K562 (cell line): ENCODE data around the gene TMEM147. TPM values are rescaled to one million over a fixed set of nuclear protein-coding genes. Genes with fewer than 3 reads are reported as not detected.

Source experiments
- ATAC-seq: fragments of 200-7000 bp; cut with Tn5 transposase; 3 replicates; pipeline ENCODE4 v1.9.1; 2020; ENCODE audit warnings: moderate library complexity
- BruUV-seq: library from RNA; stranded (reverse); fragments of 400-500 nt; replicated peaks from 2 replicates; lab custom pipeline; 2021; lab: Mats Ljungman, UMichigan
- CTCF ChIA-PET: fragments of 300-600 bp; formaldehyde crosslinking; extraction: SDS; loops from one replicate; lab custom pipeline; 2021; ENCODE audit warnings: low intra/inter-chr PET ratio; lab: Yijun Ruan, JAX
- POLR2A ChIA-PET: fragments of 300-600, 350-650 bp; sonication (Branson Sonifier 250); formaldehyde crosslinking; extraction: SDS; loops from one replicate; lab custom pipeline; 2021; ENCODE audit warnings: antibody characterized with exemption, inconsistent platforms; lab: Yijun Ruan, JAX
- DNase-seq, 4 experiments: peaks; one replicate each; pipeline versions ENCODE4 v3.0.0 to v3.0.0-alpha.2; 2011 to 2018; ENCODE audit warnings: low spot score in 3 of 4, mixed read lengths in 3 of 4; ENCODE audit errors: extremely low read depth in 1 of 4
- FAIRE-seq: peaks from 2 replicates; lab custom pipeline; 2011; peaks lifted over from hg19 to GRCh38; lab: Jason Lieb, UNC
- H2AFZ ChIP-seq: 2 replicates; pipeline ENCODE4 v1.6.0; 2011; ENCODE audit warnings: low read depth, low read length, control low read depth, inconsistent platforms
- H3K27ac ChIP-seq: fragments of 200-600 bp; 3 replicates; pipeline ENCODE4 v1.8.0; 2011; ENCODE audit warnings: low read depth, mild to moderate bottlenecking, control low read depth, inconsistent platforms, low read length, moderate library complexity, mixed read lengths; ENCODE audit errors: extremely low read depth
- H3K27me3 ChIP-seq, 2 experiments: fragments of 300-600 bp in 1 of 2; 2 replicates in 1 of 2; 3 replicates in 1 of 2; pipeline versions ENCODE4 v1.6.0 to v1.8.0; 2011; ENCODE audit warnings: inconsistent platforms in 2 of 2, low read length in 2 of 2, mild to moderate bottlenecking in 1 of 2, mixed read lengths in 1 of 2, moderate library complexity in 1 of 2; ENCODE audit not compliant: control insufficient read depth in 2 of 2, insufficient read depth in 2 of 2
- H3K36me3 ChIP-seq: fragments of 300-600 bp; 3 replicates; pipeline ENCODE4 v1.8.0; 2011; ENCODE audit warnings: mild to moderate bottlenecking, low read length, inconsistent platforms; ENCODE audit not compliant: control insufficient read depth, insufficient read depth
- H3K4me1 ChIP-seq, 2 experiments: fragments of 200-600 bp in 1 of 2; replicated peaks in 1 of 2; 2 replicates in 1 of 2; 3 replicates in 1 of 2; pipeline versions ENCODE4 v1.5.1 to v1.8.0; 2011; ENCODE audit warnings: inconsistent platforms in 2 of 2, low read length in 2 of 2, mild to moderate bottlenecking in 1 of 2, mixed read lengths in 1 of 2, moderate library complexity in 1 of 2; ENCODE audit not compliant: control insufficient read depth in 2 of 2, insufficient read depth in 2 of 2
- H3K4me2 ChIP-seq: 2 replicates; pipeline ENCODE4 v1.6.1; 2011; ENCODE audit warnings: low read length, control low read depth, inconsistent platforms, mixed read lengths; ENCODE audit not compliant: insufficient read depth
- H3K4me3 ChIP-seq: fragments of 200-600 bp; sonication (generic), shearing (Covaris generic); 2 replicates; pipeline ENCODE4 v1.5.1; 2016; ENCODE audit warnings: control low read depth, inconsistent platforms
- H3K79me2 ChIP-seq: fragments of 200-600 bp; 3 replicates; pipeline ENCODE4 v1.8.0; 2011; ENCODE audit warnings: low read length, inconsistent platforms; ENCODE audit not compliant: control insufficient read depth, insufficient read depth
- H3K9ac ChIP-seq, 2 experiments: 2 replicates each; pipeline versions ENCODE4 v1.6.0 to v1.6.1; 2011; ENCODE audit warnings: low read depth in 2 of 2, low read length in 2 of 2, control low read depth in 1 of 2, inconsistent platforms in 1 of 2, mild to moderate bottlenecking in 1 of 2, mixed read lengths in 1 of 2; ENCODE audit not compliant: insufficient read depth in 1 of 2
- H3K9me1 ChIP-seq: one replicate; pipeline ENCODE4 v1.6.0; 2011; ENCODE audit warnings: inconsistent platforms, mild to moderate bottlenecking, low read length, moderate library complexity; ENCODE audit not compliant: control insufficient read depth, insufficient read depth
- H3K9me3 ChIP-seq: replicated peaks from 2 replicates; pipeline ENCODE4 v1.5.1; 2011; ENCODE audit warnings: low read depth, low read length, inconsistent platforms; ENCODE audit not compliant: control insufficient read depth, insufficient read depth
- H4K20me1 ChIP-seq: replicated peaks from 2 replicates; pipeline ENCODE4 v1.6.1; 2011; ENCODE audit warnings: low read length, inconsistent platforms, mixed read lengths; ENCODE audit not compliant: control insufficient read depth, insufficient read depth
- PYGO2 ChIP-seq: fragments of 450-650 bp; IDR thresholded peaks from 2 replicates; pipeline ENCODE4 v1.6.1; 2016; ENCODE audit warnings: mild to moderate bottlenecking, missing genetic modification characterization, moderate library complexity, missing compliant biosample characterization
- RBM25 ChIP-seq: fragments of 200-400 bp; formaldehyde crosslinking; IDR thresholded peaks from 2 replicates; pipeline ENCODE4 v1.6.1; 2018; ENCODE audit warnings: low read length, low read depth, moderate library complexity; ENCODE audit not compliant: severe bottlenecking
- ZNF79 ChIP-seq: fragments of 250-450 bp; sonication (Bioruptor Pico); IDR thresholded peaks from 2 replicates; pipeline ENCODE4 v1.4.0; 2020; ENCODE audit warnings: low read depth, mild to moderate bottlenecking, moderate library complexity
- WGBS: fragments of 100-300 bp; shearing (Covaris generic); methylation state at CpG from one replicate; pipeline ENCODE4 v1.1.6; 2016; ENCODE audit warnings: low coverage, mixed read lengths; ENCODE audit not compliant: insufficient coverage; ENCODE audit errors: missing lambda C conversion rate; 5-methylcytosine and 5-hydroxymethylcytosine counted together
- in situ Hi-C: fragments of 300-500 bp; cut with MboI; formaldehyde crosslinking; loops from 4 replicates; pipeline ENCODE4 v1.15.0; 2018; ENCODE audit warnings: inconsistent platforms, mixed read lengths
- intact Hi-C: fragments of 100-400 bp; cut with micrococcal nuclease; formaldehyde crosslinking; loops from 2 replicates; pipeline ENCODE4 v1.14.2; 2022
- polyA plus RNA-seq, 8 experiments: library from polyadenylated mRNA; depleted of rRNA in 4 of 8; stranded (reverse) in 5 of 8; unstranded in 3 of 8; fragments of >200 nt; fragmentation: Nextera tagmentation in 2 of 8; fragmentation: Illumina TruSeq in 1 of 8; extraction: Ambion mirVana in 2 of 8; extraction: Trizol in 1 of 8; gene quantifications; 2 replicates each; pipeline versions ENCODE4 v1.2.1 to v1.2.3, GENCODE V29; 2011 to 2014; ENCODE audit warnings: inconsistent platforms in 1 of 8, missing spikeins in 1 of 8
- total RNA-seq, 7 experiments: library from RNA; depleted of rRNA in 6 of 7; stranded (reverse); fragments of >200 nt in 6 of 7; fragmentation: Illumina TruSeq in 2 of 7; extraction: Trizol in 2 of 7; gene quantifications; 2 replicates each; pipeline versions ENCODE4 v1.2.1 to v1.2.3, GENCODE V29; 2011 to 2021; ENCODE audit warnings: low replicate concordance in 1 of 7

Gene TMEM147
- total and polyA plus RNA-seq, 9 of the 15 experiments (the other 6 are each of a cell fraction or from before 2014, with no cell fraction given), result 73.8 to 194 (median 142) TPM

GRCh38 chr19:35543280-35544109 is 1.9 kb upstream of the TMEM147 start:
- ATAC-seq (no peak), DNase-seq (no peak), FAIRE-seq (no peak)
- peak overlapping the region; percentile 96 for H3K4me3 ChIP-seq
- no peak overlapping the region for H2AFZ ChIP-seq
- peak; percentile 81 for TF ChIP-seq RBM25
- TF ChIP-seq PYGO2 (tag), result no peak
- no peak for TF ChIP-seq ZNF79 (CRISPR knock-in tag)
- ChIA-PET CTCF (no interaction called here), POLR2A (interaction anchor here (0.6 to 0.7 kb wide), 2 partner anchors 95 to 378 kb away, joined by 3 read pairs; no protein-coding TSS in a partner anchor)
- H3K4me2 ChIP-seq, result peak overlapping the region; percentile 100
- H3K9ac ChIP-seq, result peak overlapping the region in 1 of 2 experiments; percentile 78; a peak in 2 of 4 replicates
- peaks cover 48% of the 10 kb centered on the region; the same call in 2 of the 3 replicates for H3K36me3 ChIP-seq
- in situ Hi-C loops, result no loop called here
- WGBS, result 93% methylated on average over 7 of the region's 15 CpGs
- H3K27me3 ChIP-seq, result no peaks in the 10 kb centered on the region
- H3K4me1 ChIP-seq, result peaks cover 16 to 33% of the 10 kb centered on the region in 2 experiments; a peak in 4 of 5 replicates
- intact Hi-C loops, result no loop called here
- peaks cover 36% of the 10 kb centered on the region for H3K79me2 ChIP-seq
- H3K9me3 ChIP-seq, result no peaks in the 10 kb centered on the region
- BruUV-seq, result no TSS peak
- H4K20me1 ChIP-seq, result no peaks in the 10 kb centered on the region
- H3K9me1 ChIP-seq, result peaks cover 7% of the 10 kb centered on the region
- H3K27ac ChIP-seq, result no peak overlapping the region
